SK-N-MC (cell line): ENCODE data around the gene CD163L1.

Experiments
- EZH2 ChIP-seq: fragments of 200-600 bp; sonication (generic); IDR thresholded peaks from one replicate; pipeline ENCODE4 v1.6.1; 2017; ENCODE audit warnings: antibody characterized with exemption
- FOXP2 ChIP-seq: optimal IDR thresholded peaks from 2 replicates; pipeline ENCODE3; 2011; ENCODE audit warnings: mild to moderate bottlenecking, moderate library complexity; ENCODE audit not compliant: insufficient read depth; ENCODE audit errors: extremely low read length, control extremely low read depth
- POLR2AphosphoS5 ChIP-seq: IDR thresholded peaks from 2 replicates; pipeline ENCODE4 v1.6.1; 2012; ENCODE audit warnings: mild to moderate bottlenecking, low read depth, low read length, borderline replicate concordance

GRCh38 chr12:7321624-7322023 lies 122.3 kb downstream of the CD163L1 start:
- TF ChIP-seq EZH2 = no peak
- no peak for TF ChIP-seq POLR2AphosphoS5
- no peak for TF ChIP-seq FOXP2
